Raji (cell line): ENCODE measurements around the gene SRPRB.

Source experiments
- POLR2A ChIP-seq: IDR thresholded peaks from 2 replicates; pipeline ENCODE4 v1.6.1; 2011; ENCODE audit warnings: low read depth, low read length, control low read depth; ENCODE audit not compliant: insufficient read depth

SRPRB gene

DNA sequence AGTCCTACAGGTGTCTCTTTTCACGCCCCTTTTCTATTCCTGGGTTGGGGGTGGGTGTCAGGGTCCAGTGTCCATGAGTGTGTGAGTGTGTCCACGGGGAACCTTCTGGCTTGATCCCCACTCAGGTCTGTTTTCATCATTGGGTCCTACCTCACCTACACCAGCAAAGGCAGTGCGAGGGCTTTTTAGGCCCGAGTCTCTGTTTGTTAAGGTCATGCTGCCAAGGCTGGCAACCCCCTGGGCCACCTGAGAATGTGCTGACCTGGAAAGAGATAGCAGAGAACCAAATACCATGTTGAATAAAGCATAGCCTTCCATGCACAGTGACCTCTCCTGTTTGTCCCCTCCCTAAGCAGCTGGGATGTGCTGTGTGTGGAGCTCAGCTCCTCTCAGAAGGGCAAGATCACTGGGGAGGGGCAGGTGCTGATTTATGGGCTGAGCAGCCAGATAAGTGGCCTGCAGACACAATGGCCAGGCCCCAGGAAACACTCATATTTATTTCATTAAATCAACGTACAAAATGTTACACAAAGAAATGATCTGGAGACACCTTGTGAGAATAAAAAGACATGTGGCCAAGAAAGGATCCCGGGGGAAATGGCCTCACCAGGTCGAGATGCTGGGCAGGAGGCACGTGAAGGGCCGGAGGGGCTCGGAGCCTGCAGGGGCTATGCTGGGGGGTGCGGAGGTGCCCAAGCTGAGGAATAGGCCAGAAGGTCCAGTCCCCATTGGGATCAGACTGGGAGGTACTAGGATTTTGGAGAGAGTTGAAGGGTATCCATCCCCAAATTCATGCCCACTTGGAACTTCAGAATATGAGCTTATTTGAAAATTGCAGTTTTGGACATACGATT is 54.0 kb downstream of the SRPRB start:
- TF ChIP-seq POLR2A: no peak

DNA sequence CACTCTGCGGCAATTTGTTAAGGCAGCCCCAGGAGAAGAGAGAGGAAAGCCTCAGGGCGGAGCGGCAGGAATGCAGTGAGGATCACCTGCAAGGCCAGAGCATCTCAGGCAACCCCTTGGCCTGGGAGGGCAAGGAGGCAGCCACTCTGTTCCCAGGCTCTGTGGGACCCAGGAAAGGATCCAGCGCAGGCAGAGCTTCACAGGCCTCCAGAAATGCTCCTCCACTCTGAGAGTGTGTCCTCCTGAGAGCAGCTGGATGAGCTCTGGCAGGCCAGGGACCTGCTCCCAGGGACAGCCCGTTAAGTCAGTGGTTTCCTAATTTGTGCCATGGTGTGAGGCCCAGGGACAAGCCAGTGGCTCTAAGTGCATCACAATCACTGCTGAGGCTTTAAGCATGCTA is 54.9 kb downstream of the SRPRB start:
- TF ChIP-seq POLR2A: no peak

DNA sequence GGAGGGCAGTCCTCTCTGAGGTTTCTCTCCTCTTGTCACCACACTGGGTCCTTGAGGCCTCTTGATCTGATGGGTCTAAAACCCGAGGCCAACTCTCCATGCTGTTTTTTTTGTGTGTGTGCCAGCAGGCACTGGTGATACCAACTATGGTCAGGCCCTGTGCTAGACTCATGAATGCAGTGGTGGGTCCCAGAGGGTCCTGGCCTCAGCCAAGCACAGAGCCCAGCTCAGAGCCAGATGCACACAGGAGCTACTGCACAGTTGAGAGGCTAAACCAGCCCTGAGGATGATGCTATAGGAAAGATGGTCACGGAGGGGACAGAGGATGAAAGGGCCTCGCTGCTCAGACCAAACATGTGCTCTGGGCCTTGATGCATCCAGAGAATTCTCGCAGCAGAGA is 56.5 kb downstream of the SRPRB start:
- no peak for TF ChIP-seq POLR2A

DNA sequence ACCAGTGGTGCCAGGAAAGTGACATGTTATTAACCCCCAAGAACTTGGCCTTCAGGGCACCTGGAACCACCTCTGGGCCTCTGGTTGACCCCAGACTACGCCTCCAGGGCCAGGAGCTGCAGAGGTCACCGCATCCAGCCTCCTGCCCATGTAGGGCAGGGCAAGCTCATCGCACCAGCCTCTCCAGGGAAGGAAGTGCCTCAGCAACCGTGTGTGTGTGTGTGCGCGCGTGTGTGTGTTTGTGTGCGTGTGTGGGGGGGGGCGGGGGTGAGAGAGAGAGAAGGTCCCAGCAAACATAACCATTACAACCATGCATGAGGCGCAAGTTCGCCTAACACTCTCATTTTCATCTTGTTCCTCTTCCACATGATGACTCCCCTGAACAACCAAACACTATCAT is 58.3 kb downstream of the SRPRB start:
- TF ChIP-seq POLR2A: no peak

DNA sequence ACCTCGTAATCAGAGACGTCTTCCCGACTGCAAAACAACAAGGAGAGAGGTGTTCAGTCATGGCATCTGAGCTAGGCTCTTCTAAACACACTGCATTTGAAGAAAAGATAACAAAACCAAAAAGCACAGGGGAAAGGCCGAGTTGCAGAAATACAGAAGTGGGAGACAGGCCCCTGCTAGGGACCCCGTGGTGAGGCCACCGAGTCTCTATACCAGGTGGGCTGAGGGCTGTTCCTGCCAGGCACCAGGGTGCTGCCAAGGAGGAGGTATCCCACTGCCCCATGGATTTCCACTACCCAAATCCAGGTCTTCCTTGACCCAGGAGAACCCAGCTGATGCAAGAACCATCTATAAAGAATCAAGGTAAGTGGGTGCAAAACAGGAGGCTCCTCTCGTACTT is 59.0 kb downstream of the SRPRB start:
- no peak for TF ChIP-seq POLR2A

DNA sequence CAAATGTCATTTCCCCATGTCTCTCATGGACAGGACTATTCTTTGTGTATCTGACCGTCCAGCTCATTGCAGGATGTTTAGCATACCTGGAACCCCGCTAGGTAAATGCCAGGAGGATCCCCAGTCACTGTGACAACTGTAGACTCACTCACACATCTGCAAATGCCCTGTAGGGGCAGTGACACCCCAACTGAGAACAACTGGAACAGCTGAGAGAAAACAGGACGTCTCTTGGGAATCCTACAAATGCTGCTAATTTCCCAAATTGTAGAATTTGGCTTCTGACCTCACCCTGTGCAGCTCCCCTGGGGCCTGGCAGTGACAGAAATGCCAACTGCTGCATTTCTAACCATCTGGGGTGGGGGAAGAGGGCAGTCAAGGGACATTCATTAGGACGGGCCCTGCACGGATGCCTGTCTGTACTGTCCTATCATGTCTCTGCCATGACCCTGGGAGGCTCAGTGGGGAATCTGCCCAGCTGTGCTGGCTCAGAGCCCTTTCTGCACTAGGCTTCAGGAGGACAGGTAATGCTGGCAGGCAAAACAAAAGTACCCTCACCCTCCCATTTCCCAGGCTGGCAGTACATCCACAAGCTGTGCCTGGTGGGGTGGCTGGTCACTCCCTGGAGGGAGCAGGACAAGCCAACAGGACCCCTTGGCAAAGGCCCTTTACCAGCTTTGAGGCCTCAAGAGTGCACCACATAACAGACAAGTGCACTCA is 59.7 kb downstream of the SRPRB start:
- TF ChIP-seq POLR2A: no peak

DNA sequence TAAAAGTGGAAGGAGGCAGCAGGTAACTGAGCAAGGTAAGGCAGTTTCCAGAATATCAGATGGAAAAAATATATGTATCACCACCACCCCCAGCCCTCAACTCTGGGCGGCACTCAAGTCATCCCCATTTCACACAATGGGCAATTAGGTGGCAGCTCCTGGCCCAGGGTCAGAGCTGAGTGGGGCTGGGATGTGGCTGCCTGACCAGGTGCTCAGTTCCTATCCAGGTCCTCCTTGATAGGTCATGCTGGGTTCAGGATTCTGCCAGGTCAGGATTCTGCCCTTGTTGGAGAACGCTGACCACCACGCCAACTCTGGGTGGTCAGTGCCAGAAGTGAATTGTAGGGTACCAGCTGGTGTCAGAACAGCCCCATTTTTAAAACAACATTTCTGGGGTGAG is 60.5 kb downstream of the SRPRB start:
- TF ChIP-seq POLR2A: no peak

DNA sequence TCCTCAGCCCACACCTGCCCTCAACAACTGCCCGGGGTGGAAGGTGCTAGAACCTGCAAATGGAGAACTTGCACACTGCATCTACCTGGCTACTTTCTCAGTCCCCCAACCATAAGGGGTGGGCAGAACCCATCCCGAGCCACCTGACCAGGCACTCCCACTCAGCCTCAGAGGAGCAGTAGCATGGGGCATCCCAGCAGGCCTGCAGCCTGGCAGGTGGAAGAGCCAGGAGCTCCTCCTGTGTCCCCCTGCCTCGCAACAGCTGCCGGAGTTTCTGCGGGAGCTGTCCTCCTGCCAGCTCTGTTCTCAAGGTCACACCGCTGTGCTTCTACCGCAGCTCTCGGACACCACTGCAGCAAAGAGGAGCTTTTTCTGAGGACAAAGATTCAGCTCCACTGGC is 62.6 kb downstream of the SRPRB start:
- TF ChIP-seq POLR2A: no peak

DNA sequence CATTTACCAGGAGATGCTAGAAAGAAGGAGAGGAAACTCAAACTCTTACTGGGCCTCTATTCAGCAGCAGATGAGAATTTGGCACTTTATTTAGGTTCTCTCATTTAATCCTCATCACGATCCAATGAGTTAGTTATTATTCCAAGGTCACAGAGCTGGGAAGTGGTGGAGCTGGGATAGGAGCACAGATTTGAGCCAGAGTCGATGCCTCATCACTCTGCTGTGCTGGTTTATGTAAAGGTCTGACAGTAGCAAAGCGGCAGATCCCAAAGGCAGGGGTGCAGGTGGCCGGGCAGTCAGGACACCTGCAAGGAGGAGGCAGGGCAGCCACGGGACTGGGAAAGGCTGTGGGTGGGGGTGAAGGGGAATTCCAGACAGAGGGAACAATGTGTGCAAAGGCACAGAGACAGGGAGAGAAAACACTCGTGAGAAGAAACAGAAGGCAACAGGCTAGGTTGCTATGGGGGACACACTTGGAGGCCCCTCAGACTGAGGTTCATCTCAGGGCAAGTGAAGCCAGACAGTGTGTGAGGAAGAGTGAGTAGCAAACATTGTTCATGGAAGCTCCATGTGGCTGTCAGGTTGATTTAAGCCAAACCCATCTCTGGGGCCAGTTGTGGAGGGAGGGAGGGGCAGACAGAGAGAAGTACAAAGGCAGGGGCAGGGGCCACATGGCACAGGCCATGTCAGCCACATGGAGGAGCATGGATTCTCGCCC is 63.3 kb downstream of the SRPRB start:
- no peak for TF ChIP-seq POLR2A

DNA sequence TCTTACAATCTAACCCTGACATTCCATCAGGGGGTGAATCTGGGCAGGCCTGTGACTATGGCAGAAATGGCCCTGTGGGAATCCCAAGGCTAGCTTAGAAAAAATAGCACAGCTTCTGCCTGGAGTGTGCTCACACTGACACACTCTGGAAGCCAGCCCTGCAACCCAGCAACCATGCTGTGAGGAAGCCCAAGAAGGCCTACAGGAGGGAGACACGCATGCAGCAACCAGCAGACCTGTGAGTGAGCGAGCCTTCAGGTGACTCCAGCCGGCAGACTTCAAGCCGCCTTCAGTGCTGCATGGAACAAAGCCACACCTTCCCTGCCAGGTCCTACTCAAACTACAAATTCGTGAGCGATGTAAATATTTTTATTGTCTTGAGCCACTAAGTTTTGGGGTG is 64.0 kb downstream of the SRPRB start:
- TF ChIP-seq POLR2A: no peak

DNA sequence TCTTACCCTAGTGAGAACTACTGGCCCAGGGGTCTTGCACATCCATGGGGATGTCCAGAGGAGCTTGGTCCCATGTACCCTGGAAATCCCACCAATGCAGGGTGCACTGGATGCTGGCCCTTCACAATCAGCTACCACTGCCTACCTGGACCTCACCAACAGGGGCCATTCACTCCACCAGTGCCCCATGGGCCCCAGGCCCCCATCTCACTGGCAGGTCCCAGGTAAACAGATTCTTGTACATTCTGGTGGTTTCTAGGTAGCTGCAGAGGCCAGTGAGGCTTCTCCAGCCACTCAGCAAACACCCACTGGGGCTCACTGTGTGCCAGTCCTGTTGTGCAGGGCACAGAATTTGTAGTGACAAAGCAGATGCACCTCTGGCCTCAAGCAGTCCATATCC is 65.2 kb downstream of the SRPRB start:
- TF ChIP-seq POLR2A: no peak
